Nasal cavity respiratory epithelium epithelial cell of viscerocranial mucosa (primary cell): ENCODE measurements around the gene ZNF774. TPM values are rescaled to one million over a fixed set of nuclear protein-coding genes. Genes with fewer than 3 reads are reported as not detected.

Experiments used
- total RNA-seq: library from RNA; depleted of rRNA; stranded (reverse); fragments of >200 nt; gene quantifications from 2 replicates; pipeline ENCODE4 v1.2.3, GENCODE V29; 2014

The ZNF774 gene
- total RNA-seq: 3.4 and 8.5 TPM in 2 replicates

DNA sequence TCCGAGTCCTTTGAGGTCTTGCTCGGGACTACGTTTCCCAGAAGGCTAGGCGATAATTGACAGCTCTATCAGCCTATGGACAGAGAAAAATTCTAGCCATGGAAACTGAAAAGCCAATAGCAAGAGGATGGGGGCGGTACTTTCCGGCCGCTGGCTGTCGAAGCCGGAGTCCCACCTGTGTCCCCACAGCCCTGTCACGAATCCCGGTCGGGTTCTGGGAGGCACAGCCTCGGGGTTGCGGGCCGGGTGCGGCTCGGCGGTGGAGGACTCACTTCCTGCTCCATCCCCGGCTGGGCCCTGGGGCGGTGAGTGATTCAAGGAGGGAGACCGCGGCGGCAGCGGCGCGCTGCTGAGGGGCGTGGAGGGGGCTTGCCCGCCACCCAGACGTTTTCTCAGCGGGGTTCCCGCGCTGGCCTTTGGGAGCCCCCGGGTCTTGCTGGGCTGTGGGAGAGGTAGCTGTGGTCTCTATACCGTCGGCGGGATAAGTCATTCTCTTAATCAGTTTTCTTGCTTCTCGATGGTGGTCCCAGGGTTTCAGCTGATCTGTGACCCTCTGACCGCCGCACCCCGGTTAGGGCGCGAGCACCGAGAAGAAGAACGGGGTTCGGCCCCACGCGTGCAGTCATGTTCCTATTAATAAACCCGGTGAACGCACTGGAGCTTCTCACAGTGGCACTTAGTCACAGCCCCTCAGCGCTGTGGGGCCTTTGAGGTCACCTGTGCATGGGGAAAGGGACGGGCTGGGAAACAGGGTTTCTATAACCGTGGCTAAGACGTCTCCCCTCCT, at the start of gene ZNF774:
TSS of gene ZNF774 (plus strand) at position 178 of the 787 bp plus-strand sequence. CDS start 2,377 bp downstream, outside the sequence.

GRCh38 chr15:90387534-90388461, 35.7 kb downstream of the ZNF774 start, which contains the start of gene IQGAP1:
Gene IQGAP1, plus strand, starts transcription at chr15:90388242. Its CDS starts 100 bp downstream, at chr15:90388342.

Other genes starting within 250 kb of the ZNF774 start
- gene IDH2, start 249.8 kb upstream of the ZNF774 start, total RNA-seq: 22.9 and 71.1 TPM in 2 replicates
- 117 and 329 TPM in 2 replicates for gene SEMA4B, start 151.0 kb upstream of the ZNF774 start, total RNA-seq
- 27.0 and 30.8 TPM in 2 replicates for gene CIB1, start 118.3 kb upstream of the ZNF774 start, total RNA-seq
- gene GDPGP1, start 118.1 kb upstream of the ZNF774 start, total RNA-seq: 4.1 and 5.0 TPM in 2 replicates
- under 0.01 and 0.07 TPM in 2 replicates for gene TTLL13, start 102.7 kb upstream of the ZNF774 start, total RNA-seq
- gene NGRN, start 86.6 kb upstream of the ZNF774 start, total RNA-seq: 107 and 122 TPM in 2 replicates
- 315 and 505 TPM in 2 replicates for gene IQGAP1, start 36.0 kb downstream of the ZNF774 start, total RNA-seq
- 8.9 and 16.8 TPM in 2 replicates for gene CRTC3, start 177.6 kb downstream of the ZNF774 start, total RNA-seq